Endothelial cell of umbilical vein (primary cell): ENCODE data around the gene BBX. TPM values are rescaled to one million over a fixed set of nuclear protein-coding genes. Genes with fewer than 3 reads are reported as not detected.

Experiments
- BruUV-seq: library from RNA; stranded (reverse); fragments of 400-500 nt; replicated peaks from 2 replicates; lab custom pipeline; 2021; lab: Mats Ljungman, UMichigan
- CTCF ChIA-PET: fragments of 300-600, 350-600 bp; sonication (Branson Sonifier 250); formaldehyde crosslinking; loops from one replicate; lab custom pipeline; 2021; ENCODE audit warnings: antibody characterized with exemption, inconsistent platforms; lab: Charles Lee
- POLR2A ChIA-PET: fragments of 300-600, 350-600 bp; sonication (Branson Sonifier 250); formaldehyde crosslinking; loops from one replicate; lab custom pipeline; 2021; ENCODE audit warnings: antibody characterized with exemption, inconsistent platforms; lab: Charles Lee
- DNase-seq: peaks from one replicate; pipeline ENCODE4 v3.0.0-alpha.2; 2011; ENCODE audit warnings: low read depth, low spot score
- FAIRE-seq: peaks from 2 replicates; lab custom pipeline; 2011; peaks lifted over from hg19 to GRCh38; lab: Jason Lieb, UNC
- H2AFZ ChIP-seq: 2 replicates; pipeline ENCODE4 v1.6.0; 2012; ENCODE audit warnings: low read depth, low read length, control low read depth, inconsistent platforms
- H3K27ac ChIP-seq: 2 replicates; pipeline ENCODE4 v1.5.1; 2011; ENCODE audit warnings: low read depth, mild to moderate bottlenecking, control low read depth, low read length, moderate library complexity; ENCODE audit not compliant: insufficient read depth
- H3K27me3 ChIP-seq, 2 experiments: 2 replicates each; pipeline versions ENCODE4 v1.6.0 to v1.6.1; 2011; ENCODE audit warnings: low read length in 2 of 2, mixed read lengths in 1 of 2; ENCODE audit not compliant: control insufficient read depth in 2 of 2, insufficient read depth in 2 of 2
- H3K36me3 ChIP-seq, 2 experiments: 2 replicates in 1 of 2; 3 replicates in 1 of 2; pipeline ENCODE4 v1.5.1; 2011; ENCODE audit warnings: low read length in 2 of 2, mild to moderate bottlenecking in 1 of 2, moderate library complexity in 1 of 2; ENCODE audit not compliant: control insufficient read depth in 2 of 2, insufficient read depth in 2 of 2; ENCODE audit errors: extremely low read depth in 1 of 2
- H3K4me1 ChIP-seq: 3 replicates; pipeline ENCODE4 v1.5.1; 2011; ENCODE audit warnings: mild to moderate bottlenecking, low read length; ENCODE audit not compliant: control insufficient read depth, insufficient read depth; ENCODE audit errors: extremely low read depth
- H3K4me2 ChIP-seq: 2 replicates; pipeline ENCODE4 v1.6.1; 2011; ENCODE audit warnings: low read length, control low read depth, mixed read lengths; ENCODE audit not compliant: insufficient read depth
- H3K4me3 ChIP-seq, 3 experiments: fragments of 200-600 bp in 1 of 3; sonication (generic), shearing (Covaris generic) in 1 of 3; replicated peaks in 1 of 3; 2 replicates each; pipeline ENCODE4 v1.5.1; 2011 to 2016; ENCODE audit warnings: control low read depth in 3 of 3, low read length in 3 of 3, mild to moderate bottlenecking in 2 of 3, inconsistent platforms in 1 of 3, low read depth in 1 of 3, moderate library complexity in 1 of 3; ENCODE audit not compliant: insufficient read depth in 1 of 3
- H3K79me2 ChIP-seq: 2 replicates; pipeline ENCODE4 v1.6.0; 2012; ENCODE audit warnings: low read length, inconsistent platforms; ENCODE audit not compliant: control insufficient read depth, insufficient read depth
- H3K9ac ChIP-seq: replicated peaks from 2 replicates; pipeline ENCODE3; 2011; ENCODE audit warnings: low read length, control low read depth; ENCODE audit not compliant: insufficient read depth; ENCODE audit errors: extremely low read depth
- H3K9me1 ChIP-seq: replicated peaks from 3 replicates; pipeline ENCODE4 v1.6.0; 2011; ENCODE audit warnings: mild to moderate bottlenecking, low read length; ENCODE audit not compliant: control insufficient read depth, insufficient read depth; ENCODE audit errors: extremely low read depth
- H3K9me3 ChIP-seq: replicated peaks from 2 replicates; pipeline ENCODE4 v1.5.1; 2012; ENCODE audit warnings: low read length, inconsistent platforms; ENCODE audit not compliant: control insufficient read depth, insufficient read depth
- H4K20me1 ChIP-seq: replicated peaks from 2 replicates; pipeline ENCODE3; 2011; ENCODE audit warnings: mild to moderate bottlenecking, low read length; ENCODE audit not compliant: control insufficient read depth, insufficient read depth; ENCODE audit errors: extremely low read depth
- CTCF ChIP-seq, 2 donors: IDR thresholded peaks; 1 replicate in 1 of 2; 2 replicates in 1 of 2; pipeline ENCODE4 v1.5.1; 2011; ENCODE audit warnings: low read length in 2 of 2, mild to moderate bottlenecking in 2 of 2, moderate library complexity in 2 of 2, control low read depth in 1 of 2, inconsistent platforms in 1 of 2, low read depth in 1 of 2; ENCODE audit not compliant: insufficient read depth in 1 of 2; ENCODE audit errors: extremely low read depth in 1 of 2
- EZH2 ChIP-seq: IDR thresholded peaks from 2 replicates; pipeline ENCODE4 v1.6.1; 2012; ENCODE audit warnings: borderline replicate concordance, low read depth, mild to moderate bottlenecking, moderate library complexity, low read length, inconsistent platforms; ENCODE audit not compliant: severe bottlenecking
- FOS ChIP-seq: IDR thresholded peaks from 2 replicates; pipeline ENCODE4 v1.6.1; 2011; ENCODE audit warnings: mild to moderate bottlenecking, low read length, moderate library complexity, borderline replicate concordance; ENCODE audit not compliant: insufficient read depth
- GATA2 ChIP-seq: IDR thresholded peaks from 2 replicates; pipeline ENCODE4 v1.7.0; 2011; ENCODE audit warnings: low read depth, mild to moderate bottlenecking, moderate library complexity, mixed read lengths, low read length; ENCODE audit not compliant: insufficient read length, insufficient read depth
- JUN ChIP-seq: IDR thresholded peaks from 2 replicates; pipeline ENCODE4 v1.6.1; 2011; ENCODE audit warnings: borderline replicate concordance, low read depth; ENCODE audit not compliant: insufficient read length, insufficient read depth
- MAX ChIP-seq: IDR thresholded peaks from 2 replicates; pipeline ENCODE4 v1.6.1; 2011; ENCODE audit not compliant: insufficient read depth, insufficient read length
- MYC ChIP-seq: IDR thresholded peaks from one replicate; pipeline ENCODE4 v1.6.1; 2011; ENCODE audit warnings: mild to moderate bottlenecking, low read depth, low read length
- POLR2A ChIP-seq: IDR thresholded peaks from 2 replicates; pipeline ENCODE4 v1.6.1; 2012; ENCODE audit warnings: low read depth, mild to moderate bottlenecking, control low read depth, low read length
- POLR2AphosphoS5 ChIP-seq: IDR thresholded peaks from 2 replicates; pipeline ENCODE4 v1.6.1; 2012; ENCODE audit warnings: low read depth, mild to moderate bottlenecking, control low read depth, low read length, moderate library complexity; ENCODE audit not compliant: insufficient read depth
- dilution Hi-C: fragments of 300-500 bp; cut with MboI; formaldehyde crosslinking; loops from one replicate; pipeline ENCODE4 v1.15.0; 2019; ENCODE audit warnings: low sequenced_read_pairs; ENCODE audit not compliant: extremely low pct_ligation_motif_present
- intact Hi-C: fragments of 100-400 bp; cut with micrococcal nuclease; formaldehyde crosslinking; loops from one replicate; pipeline ENCODE4 v1.10.0; 2022
- polyA plus RNA-seq, 4 experiments: library from polyadenylated mRNA; depleted of rRNA in 3 of 4; stranded (reverse) in 3 of 4; unstranded in 1 of 4; fragments of >200 nt; gene quantifications; 2 replicates each; pipeline versions ENCODE4 v1.2.1 to v1.2.3, GENCODE V29; 2011 to 2012; ENCODE audit warnings: missing spikeins in 1 of 4
- total RNA-seq: library from RNA; stranded (reverse); gene quantifications from 2 replicates; pipeline ENCODE4 v1.2.3, GENCODE V29; 2021

The BBX gene
- total and polyA plus RNA-seq, 2 donors (not counting 3 experiments of a cell fraction or from before 2014, with no cell fraction given), result 21.4 to 43.4 TPM

GRCh38 chr3:107790612-107791011 lies 267.9 kb downstream of the BBX start:
- POLR2A ChIA-PET, result no interaction called here
- dilution Hi-C loops, result no loop called here
- Histone ChIP-seq H3K9me3 (no peaks in the 10 kb centered on the region), H3K4me1 (no peaks in the 10 kb centered on the region), H3K9ac (no peak overlapping the region), H3K79me2 (no peaks in the 10 kb centered on the region), H3K4me3 (no peak overlapping the region), H3K27ac (no peak overlapping the region), H3K9me1 (no peaks in the 10 kb centered on the region), H3K36me3 (peaks cover 0 to 7% of the 10 kb centered on the region in 2 experiments), H4K20me1 (no peaks in the 10 kb centered on the region), H3K4me2 (no peak overlapping the region), H3K27me3 (no peaks in the 10 kb centered on the region), H2AFZ (no peak overlapping the region)
- no peak for DNase-seq
- intact Hi-C loops, result no loop called here
- TF ChIP-seq MAX, result no peak
- no peak for TF ChIP-seq POLR2AphosphoS5
- no peak for TF ChIP-seq POLR2A
- TF ChIP-seq GATA2, result no peak
- no peak for TF ChIP-seq JUN
- TF ChIP-seq EZH2, result no peak
- TF ChIP-seq FOS, result no peak
- TF ChIP-seq CTCF (IDR thresholded peaks at IDR 0.05; ENCODE audit: extremely low read depth in 1 of 2, insufficient read depth in 1 of 2, low read depth in 1 of 2, low read length in 2 of 2), result no peak
- no peak for TF ChIP-seq MYC
- BruUV-seq, result no TSS peak
- FAIRE-seq, result no peak
- CTCF ChIA-PET, result interaction anchor here (0.9 to 1.3 kb wide), 2 partner anchors 12 to 101 kb away, joined by 3 read pairs; no protein-coding TSS in a partner anchor
